ENCODE results near the gene CSH2.
"Not testable (repeated sequence)": the region's sequence is repeated elsewhere in the genome, so short reads cannot be mapped to it uniquely, and the experiment has no call there.

- TF ChIP-seq CTCF, EZH2phosphoT487 (IDR thresholded peaks at IDR 0.05): not testable (repeated sequence)
Measured at GRCh38 chr17:63873577-63873976, at the start of gene CSH2.

Measured in neural progenitor cell (in vitro differentiated cells).